Gastrocnemius medialis (tissue), 4 donors: ENCODE data around the gene CELSR2. TPM values are rescaled to one million over a fixed set of nuclear protein-coding genes. Genes with fewer than 3 reads are reported as not detected.

ENCODE experiments used
- ATAC-seq, 2 donors: fragments of 150-250 bp; one replicate each; pipeline ENCODE4 v1.9.1; 2016
- DNase-seq, 2 donors: peaks; one replicate each; pipeline ENCODE4 v3.0.0-alpha.2; 2019
- H3K27ac ChIP-seq, 4 donors: fragments of 200-600 bp; sonication (generic); 1 replicate in 1 of 4; 2 replicates in 3 of 4; pipeline ENCODE4 v1.5.1; 2016 to 2018; ENCODE audit warnings: mild to moderate bottlenecking in 2 of 4, moderate library complexity in 1 of 4
- H3K27me3 ChIP-seq, 3 donors: fragments of 200-600 bp; sonication (generic) in 2 of 3; 1 replicate in 1 of 3; 2 replicates in 2 of 3; pipeline versions ENCODE4 v1.5.1 to v1.6.0; 2016 to 2019; ENCODE audit warnings: mild to moderate bottlenecking in 1 of 3, moderate library complexity in 1 of 3
- H3K36me3 ChIP-seq, 2 donors: fragments of 200-600 bp; sonication (generic) in 1 of 2; one replicate each; pipeline ENCODE4 v1.5.1; 2017 to 2018
- H3K4me1 ChIP-seq, 2 donors: fragments of 200-600 bp; sonication (generic) in 1 of 2; one replicate each; pipeline ENCODE4 v1.5.1; 2016 to 2017; ENCODE audit warnings: mild to moderate bottlenecking in 2 of 2
- H3K4me3 ChIP-seq, 4 donors: fragments of 200-600 bp; sonication (generic) in 3 of 4; 1 replicate in 1 of 4; 2 replicates in 3 of 4; pipeline ENCODE4 v1.5.1; 2016 to 2019; ENCODE audit warnings: mild to moderate bottlenecking in 2 of 4
- H3K9me3 ChIP-seq, 3 donors: fragments of 200-600 bp; sonication (generic) in 2 of 3; 1 replicate in 1 of 3; 2 replicates in 2 of 3; pipeline ENCODE4 v1.5.1; 2016 to 2019
- POLR2A ChIP-seq, 2 donors: fragments of 450-650 bp; IDR thresholded peaks; one replicate each; pipeline ENCODE4 v1.6.1; 2017; ENCODE audit warnings: antibody characterized with exemption in 2 of 2, mild to moderate bottlenecking in 2 of 2, moderate library complexity in 2 of 2
- in situ Hi-C, 4 donors: fragments of 200-750 bp; cut with MboI; loops; one replicate each; pipeline versions ENCODE4 v1.15.0 to v1.8.0; 2017; ENCODE audit warnings: low sequenced_read_pairs in 4 of 4
- intact Hi-C: fragments of 100-400 bp; cut with DNase I; formaldehyde crosslinking; loops from one replicate; pipeline ENCODE4 v1.15.1; 2023; ENCODE audit warnings: low total_unique reads
- total RNA-seq, 4 donors: library from RNA; depleted of rRNA; stranded (reverse); fragments of >200 nt; gene quantifications; one replicate each; pipeline versions ENCODE4 v1.1.0 to v1.2.3, GENCODE V29; 2016
- TF ChIP-seq, protein P1 (sequence below), 5 experiments: fragments of 450-650 bp in 3 of 5; fragments of 200-600 bp in 2 of 5; sonication (generic) in 2 of 5; IDR thresholded peaks in 4 of 5; conservative IDR thresholded peaks in 1 of 5; 1 replicate in 4 of 5; 2 replicates in 1 of 5; pipeline ENCODE4 v1.5.1; 2016 to 2019; ENCODE audit warnings: antibody characterized with exemption in 5 of 5, mild to moderate bottlenecking in 3 of 5, moderate library complexity in 3 of 5

Gene CELSR2
- total RNA-seq, 4 donors from 2014 or later = 5.8 to 12.5 (median 7.9) TPM

DNA sequence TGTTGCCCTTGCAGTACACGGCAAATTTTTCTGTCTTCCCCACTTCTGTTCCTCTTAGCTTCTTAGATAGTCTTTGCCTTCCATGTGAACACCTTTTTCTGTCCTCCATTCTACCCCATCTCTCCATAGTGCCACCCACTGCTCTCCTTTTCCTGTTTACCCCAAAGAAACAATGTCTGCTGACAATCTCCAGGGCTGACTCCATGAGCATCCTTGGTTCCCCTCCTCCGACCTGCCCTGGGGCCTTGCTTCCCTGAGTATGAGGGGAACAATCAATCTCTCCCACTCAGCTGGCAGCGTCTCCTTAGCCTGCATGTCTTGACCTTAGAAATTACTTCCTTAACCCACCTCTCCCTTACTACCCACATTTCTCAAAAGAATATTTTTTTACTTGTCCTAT, 69.8 kb downstream of the CELSR2 start:
- DNase-seq (no peak), ATAC-seq (no peak)
- Histone ChIP-seq H3K4me3 (no peak overlapping the region), H3K27ac (peak overlapping the region in 1 of 4 donors; percentile 58), H3K36me3 (peaks cover 0 to 99% of the 10 kb centered on the region in 2 donors), H3K27me3 (no peaks in the 10 kb centered on the region), H3K9me3 (no peaks in the 10 kb centered on the region), H3K4me1 (peaks cover 0 to 3% of the 10 kb centered on the region in 2 donors)
- intact Hi-C loops = no loop called here
- TF ChIP-seq, protein P1, sequence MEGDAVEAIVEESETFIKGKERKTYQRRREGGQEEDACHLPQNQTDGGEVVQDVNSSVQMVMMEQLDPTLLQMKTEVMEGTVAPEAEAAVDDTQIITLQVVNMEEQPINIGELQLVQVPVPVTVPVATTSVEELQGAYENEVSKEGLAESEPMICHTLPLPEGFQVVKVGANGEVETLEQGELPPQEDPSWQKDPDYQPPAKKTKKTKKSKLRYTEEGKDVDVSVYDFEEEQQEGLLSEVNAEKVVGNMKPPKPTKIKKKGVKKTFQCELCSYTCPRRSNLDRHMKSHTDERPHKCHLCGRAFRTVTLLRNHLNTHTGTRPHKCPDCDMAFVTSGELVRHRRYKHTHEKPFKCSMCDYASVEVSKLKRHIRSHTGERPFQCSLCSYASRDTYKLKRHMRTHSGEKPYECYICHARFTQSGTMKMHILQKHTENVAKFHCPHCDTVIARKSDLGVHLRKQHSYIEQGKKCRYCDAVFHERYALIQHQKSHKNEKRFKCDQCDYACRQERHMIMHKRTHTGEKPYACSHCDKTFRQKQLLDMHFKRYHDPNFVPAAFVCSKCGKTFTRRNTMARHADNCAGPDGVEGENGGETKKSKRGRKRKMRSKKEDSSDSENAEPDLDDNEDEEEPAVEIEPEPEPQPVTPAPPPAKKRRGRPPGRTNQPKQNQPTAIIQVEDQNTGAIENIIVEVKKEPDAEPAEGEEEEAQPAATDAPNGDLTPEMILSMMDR (IDR thresholded peaks at IDR 0.05 in 4 of 5, conservative IDR thresholded peaks at IDR 0.05 in 1 of 5) = no peak
- TF ChIP-seq POLR2A (IDR thresholded peaks at IDR 0.05) = no peak
- in situ Hi-C loops = no loop called here

DNA sequence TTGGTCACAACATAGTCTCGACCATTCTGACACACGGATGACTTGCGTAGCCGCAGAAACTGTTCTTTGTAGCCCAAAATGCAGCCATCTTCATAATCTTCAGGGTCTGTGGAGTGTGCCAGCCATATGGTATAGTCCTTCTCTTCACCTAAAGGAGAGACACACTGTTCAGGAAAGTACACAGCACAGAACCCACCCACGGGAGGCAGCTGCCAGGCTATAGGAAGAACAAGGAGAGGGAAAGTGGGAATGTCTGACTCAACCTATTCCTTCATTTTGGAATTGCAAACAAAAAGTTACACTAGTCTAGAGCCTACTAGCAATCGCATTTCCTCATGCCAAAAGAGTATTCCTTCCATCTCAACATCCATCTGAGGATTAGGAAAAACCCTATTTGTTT, 73.6 kb downstream of the CELSR2 start:
- ATAC-seq = no peak
- no peak for DNase-seq
- peaks cover 0 to 100% of the 10 kb centered on the region in 2 donors for H3K36me3 ChIP-seq
- H3K4me1 ChIP-seq = no peaks in the 10 kb centered on the region
- H3K9me3 ChIP-seq = no peaks in the 10 kb centered on the region
- intact Hi-C loops = no loop called here
- TF ChIP-seq, protein P1 (IDR thresholded peaks at IDR 0.05 in 4 of 5, conservative IDR thresholded peaks at IDR 0.05 in 1 of 5) = no peak
- no peak for TF ChIP-seq POLR2A (IDR thresholded peaks at IDR 0.05)
- H3K4me3 ChIP-seq = no peak overlapping the region
- H3K27me3 ChIP-seq = no peaks in the 10 kb centered on the region
- in situ Hi-C loops = no loop called here
- no peak overlapping the region for H3K27ac ChIP-seq

Other genes with a start within 250 kb of the CELSR2 start
- gene WDR47, start 207.4 kb upstream of the CELSR2 start, total RNA-seq = 10 to 100 TPM; 13.9 to 18.8 (median 17.5) TPM
- 10 to 100 TPM; 28.8 to 83.3 (median 65.5) TPM for gene TAF13, start 173.5 kb upstream of the CELSR2 start, total RNA-seq
- gene TMEM167B, start 158.8 kb upstream of the CELSR2 start, total RNA-seq = 10 to 100 TPM; 17.5 to 26.3 (median 21.8) TPM
- under 1 TPM in 1 of 4 donors, not detected in 3; 0.17 TPM for gene ELAPOR1, start 135.4 kb upstream of the CELSR2 start, total RNA-seq
- 100 to 1,000 TPM in 1 of 4 donors, 10 to 100 TPM in 3; 97.6 to 116 (median 98.7) TPM for gene SARS1, start 35.6 kb upstream of the CELSR2 start, total RNA-seq
- 1 to 10 TPM in 1 of 4 donors, under 1 TPM in 2, not detected in 1; 0.19 to 2.3 (median 0.84) TPM for gene PSRC1, start 33.6 kb downstream of the CELSR2 start, total RNA-seq
- 1 to 10 TPM in 1 of 4 donors, not detected in 3; 3.1 TPM for gene MYBPHL, start 57.5 kb downstream of the CELSR2 start, total RNA-seq
- gene SORT1, start 148.4 kb downstream of the CELSR2 start, total RNA-seq = 100 to 1,000 TPM in 3 of 4 donors, 10 to 100 TPM in 1; 93.7 to 226 (median 190) TPM
- gene PSMA5, start 176.9 kb downstream of the CELSR2 start, total RNA-seq = 10 to 100 TPM; 63.5 to 82.5 (median 78.2) TPM
- gene SYPL2, start 217.0 kb downstream of the CELSR2 start, total RNA-seq = 100 to 1,000 TPM in 1 of 4 donors, 10 to 100 TPM in 3; 15.7 to 127 (median 83.7) TPM
- gene ATXN7L2, start 234.4 kb downstream of the CELSR2 start, total RNA-seq = 10 to 100 TPM in 1 of 4 donors, 1 to 10 TPM in 3; 2.1 to 12.1 (median 6.5) TPM
- 1 to 10 TPM; 3.1 to 8.0 (median 3.9) TPM for gene CYB561D1, start 244.6 kb downstream of the CELSR2 start, total RNA-seq